SK-N-SH treated with all-trans-retinoic acid at 6 μM for 48 hours (cell line): ENCODE results near the gene RHEX.

Experiments
- ARNTL ChIP-seq: fragments of 450-650 bp; formaldehyde crosslinking; IDR thresholded peaks from 2 replicates; pipeline ENCODE4 v1.5.0; 2020; ENCODE audit warnings: low read depth, mild to moderate bottlenecking, moderate library complexity, borderline replicate concordance
- CREB5 ChIP-seq: fragments of 250-450 bp; sonication (Bioruptor Pico); IDR thresholded peaks from 2 replicates; pipeline ENCODE4 v1.5.1; 2020; ENCODE audit warnings: low read depth, mild to moderate bottlenecking, moderate library complexity
- CSRNP3 ChIP-seq: fragments of 250-450 bp; sonication (Bioruptor Pico); IDR thresholded peaks from 2 replicates; pipeline ENCODE4 v1.5.1; 2021; ENCODE audit warnings: mild to moderate bottlenecking, moderate library complexity
- ESRRG ChIP-seq: fragments of 250-450 bp; sonication (Bioruptor Pico); IDR thresholded peaks from 2 replicates; pipeline ENCODE4 v1.6.1; 2021; ENCODE audit warnings: mild to moderate bottlenecking
- ISL1 ChIP-seq: fragments of 250-450 bp; sonication (Bioruptor Pico); IDR thresholded peaks from 2 replicates; pipeline ENCODE4 v2.1.2; 2022; ENCODE audit warnings: mild to moderate bottlenecking, moderate library complexity
- OSR1 ChIP-seq: fragments of 250-450 bp; sonication (Bioruptor Pico); IDR thresholded peaks from 2 replicates; pipeline ENCODE4 v1.8.0; 2022; ENCODE audit warnings: moderate library complexity, mild to moderate bottlenecking, inconsistent platforms
- PATZ1 ChIP-seq: fragments of 250-450 bp; sonication (Bioruptor Pico); IDR thresholded peaks from 2 replicates; pipeline ENCODE4 v1.8.0; 2020; ENCODE audit warnings: mild to moderate bottlenecking, moderate library complexity, borderline replicate concordance
- POU6F1 ChIP-seq: fragments of 250-450 bp; sonication (Bioruptor Pico); IDR thresholded peaks from 2 replicates; pipeline ENCODE4 v1.8.0; 2021; ENCODE audit warnings: low read depth, mild to moderate bottlenecking, moderate library complexity, borderline replicate concordance
- RARB ChIP-seq: fragments of 250-450 bp; sonication (Bioruptor Pico); IDR thresholded peaks from 2 replicates; pipeline ENCODE4 v1.8.0; 2021; ENCODE audit warnings: mild to moderate bottlenecking, moderate library complexity
- SNAI2 ChIP-seq: fragments of 250-450 bp; sonication (Bioruptor Pico); IDR thresholded peaks from 2 replicates; pipeline ENCODE4 v1.5.0; 2020; ENCODE audit warnings: mild to moderate bottlenecking, moderate library complexity
- TSHZ2 ChIP-seq: fragments of 250-450 bp; sonication (Bioruptor Pico); IDR thresholded peaks from 2 replicates; pipeline ENCODE4 v1.5.0; 2020; ENCODE audit warnings: mild to moderate bottlenecking, moderate library complexity
- ZFP3 ChIP-seq: fragments of 250-450 bp; sonication (Bioruptor Pico); IDR thresholded peaks from 2 replicates; pipeline ENCODE4 v1.5.0; 2020; ENCODE audit warnings: mild to moderate bottlenecking, moderate library complexity
- ZNF70 ChIP-seq: fragments of 450-650 bp; formaldehyde crosslinking; IDR thresholded peaks from 2 replicates; pipeline ENCODE4 v1.5.0; 2020; ENCODE audit warnings: mild to moderate bottlenecking, moderate library complexity

GRCh38 chr1:206025283-206025820 lies 27.6 kb upstream of the RHEX start:
- no peak for TF ChIP-seq RARB
- TF ChIP-seq CSRNP3 = no peak
- no peak for TF ChIP-seq PATZ1 (CRISPR knock-in tag)
- TF ChIP-seq ISL1 (CRISPR knock-in tag) = no peak
- TF ChIP-seq CREB5 (CRISPR knock-in tag) = no peak
- TF ChIP-seq POU6F1 (CRISPR knock-in tag) = no peak
- no peak for TF ChIP-seq OSR1 (CRISPR knock-in tag)
- no peak for TF ChIP-seq SNAI2
- no peak for TF ChIP-seq ZFP3 (CRISPR knock-in tag)
- TF ChIP-seq ESRRG (CRISPR knock-in tag) = no peak
- TF ChIP-seq ZNF70 (CRISPR knock-in tag) = no peak
- no peak for TF ChIP-seq TSHZ2 (CRISPR knock-in tag)
- no peak for TF ChIP-seq ARNTL (CRISPR knock-in tag)
